SK-MEL-5 (cell line): ENCODE measurements around the gene NGB. TPM values are rescaled to one million over a fixed set of nuclear protein-coding genes. Genes with fewer than 3 reads are reported as not detected.

ENCODE experiments used
- DNase-seq: peaks from one replicate; pipeline ENCODE4 v3.0.0-alpha.2; 2016; ENCODE audit warnings: low read depth, low spot score
- in situ Hi-C: cut with HindIII; loops from 2 replicates; pipeline ENCODE4 v1.10.0; 2016; ENCODE audit warnings: low sequenced_read_pairs, high pct_unique_total_duplicates, low pct_unique_long_range_greater_than_20kb
- total RNA-seq: library from RNA; depleted of rRNA; stranded (reverse); fragments of >200 nt; shearing (Covaris generic); gene quantifications from 2 replicates; pipeline ENCODE4 v1.2.3, GENCODE V29; 2014

Gene NGB
- total RNA-seq, 1 experiment from 2014 or later, result not detected

DNA sequence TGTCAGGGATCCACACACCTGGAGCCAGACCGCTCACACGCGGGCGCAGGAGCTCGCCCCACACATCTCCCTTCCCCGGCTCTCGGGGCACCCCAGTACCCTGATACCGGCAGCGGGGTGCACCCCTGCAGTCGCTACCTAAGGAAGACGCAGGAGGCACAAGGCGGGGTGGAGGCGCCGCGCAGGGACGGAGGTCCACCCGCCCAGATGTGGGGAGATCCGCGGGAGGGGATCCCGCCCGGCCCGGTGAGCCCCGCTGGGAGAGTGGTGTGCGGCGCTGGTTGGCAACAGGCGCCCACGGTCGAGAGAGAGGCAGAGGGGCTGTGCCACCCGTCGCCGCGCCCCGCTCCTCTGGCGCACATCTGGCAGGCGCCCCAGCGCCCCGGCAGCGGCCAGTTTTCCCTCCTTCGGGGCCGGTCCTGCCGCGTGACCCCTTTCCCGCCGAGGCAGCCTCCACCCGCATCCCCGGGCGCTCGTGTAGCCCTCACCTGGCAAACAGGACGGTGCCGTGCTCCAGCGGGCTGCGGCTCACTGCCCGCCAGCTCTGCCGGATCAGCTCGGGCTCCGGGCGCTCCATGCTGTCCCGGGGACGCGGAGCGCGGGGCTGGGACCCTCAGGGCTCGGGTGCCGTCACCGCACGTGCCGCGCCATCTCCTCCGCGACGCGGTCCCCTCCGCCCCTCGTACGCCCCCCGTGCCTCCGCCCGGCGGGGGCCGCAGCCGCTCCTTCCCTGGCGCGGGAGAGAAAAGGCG is 469 bp downstream of the NGB start:
- in situ Hi-C loops, result no loop called here
- DNase-seq, result no peak

DNA sequence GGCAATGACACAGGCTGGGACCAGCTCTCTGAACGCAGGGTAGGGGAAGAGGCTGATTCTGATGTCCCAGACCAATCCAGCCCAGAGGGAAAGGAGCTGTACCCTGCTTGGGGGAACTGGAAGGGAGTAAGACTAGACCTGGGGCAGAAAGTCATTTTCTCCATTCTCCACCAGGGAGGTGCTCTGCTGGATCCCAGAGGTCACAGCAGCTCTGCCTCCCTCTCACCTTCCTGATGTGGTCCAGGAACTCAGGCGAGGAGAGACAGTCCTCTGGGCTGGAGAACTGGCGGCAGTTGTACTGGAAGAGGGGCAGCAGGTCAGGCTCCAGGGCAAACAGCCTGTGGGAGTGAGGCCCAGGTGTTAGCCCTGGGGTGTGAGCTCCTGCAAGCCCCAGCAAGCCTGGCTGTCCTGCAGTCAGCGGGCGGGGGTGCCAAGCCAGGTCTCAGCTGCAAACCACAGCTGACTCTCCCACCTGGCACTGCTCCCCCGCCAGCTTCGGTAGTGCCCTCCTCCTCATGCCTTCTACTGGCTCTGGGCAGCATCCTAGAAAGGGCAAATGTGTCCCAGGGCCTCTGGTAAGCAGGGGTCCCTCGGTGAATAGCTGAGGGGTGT is 1.9 kb downstream of the NGB start:
- in situ Hi-C loops, result no loop called here
- DNase-seq, result no peak

DNA sequence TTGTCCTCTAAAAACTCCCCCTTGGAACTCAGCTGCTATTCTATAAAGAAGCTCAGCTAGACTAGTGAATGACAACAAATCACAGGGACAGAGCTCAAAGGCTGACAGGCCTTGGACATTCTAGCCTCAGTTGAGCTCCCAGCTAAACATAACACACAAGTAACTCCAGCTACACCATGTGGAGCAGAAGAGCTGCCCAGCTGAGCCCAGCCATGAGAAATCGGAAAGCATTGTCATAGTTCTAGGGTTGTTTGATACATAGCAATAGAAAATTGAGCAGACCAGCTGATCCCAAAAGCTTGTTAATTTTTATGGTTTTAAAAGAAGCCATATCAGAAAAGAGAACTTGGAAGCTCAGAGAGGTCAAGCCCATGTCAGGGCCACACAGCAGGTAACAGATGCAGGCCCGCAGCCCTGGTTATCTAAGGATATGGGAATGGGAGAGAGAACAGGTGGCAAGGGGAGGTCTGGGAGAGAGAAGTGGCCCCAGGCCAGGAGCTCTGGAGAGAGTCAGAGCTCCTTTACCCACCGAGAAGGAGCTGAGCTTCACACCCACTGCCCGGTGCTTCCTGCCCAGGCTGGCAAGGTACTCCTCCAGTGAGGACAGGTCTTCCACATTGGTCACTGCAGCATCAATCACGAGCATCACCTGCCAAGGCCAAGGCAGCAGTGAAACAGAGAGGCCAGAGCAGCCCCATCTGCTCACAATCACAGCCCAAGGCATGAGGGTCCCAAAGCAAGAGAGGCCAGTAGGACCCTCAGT is 2.9 kb downstream of the NGB start:
- DNase-seq, result no peak
- in situ Hi-C loops, result no loop called here

DNA sequence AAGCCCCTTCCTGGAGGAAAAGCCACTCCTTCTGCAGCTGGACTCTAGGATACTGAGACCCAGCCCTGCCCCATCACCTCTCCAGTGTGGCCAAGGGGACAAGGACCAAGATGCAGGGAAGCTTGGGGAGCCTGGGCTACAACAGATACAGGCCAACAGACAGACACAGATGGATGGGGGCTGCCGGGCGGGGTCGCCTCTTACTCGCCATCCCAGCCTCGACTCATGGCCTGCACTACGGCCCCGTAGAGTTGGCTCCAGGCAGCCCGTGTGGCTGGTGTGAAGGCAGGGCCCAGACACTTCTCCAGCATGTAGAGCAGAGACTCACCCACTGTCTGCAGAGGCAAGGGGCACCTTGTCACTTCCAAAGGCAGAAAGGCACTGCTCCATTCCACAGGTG is 4.7 kb downstream of the NGB start:
- in situ Hi-C loops, result no loop called here
- no peak for DNase-seq

DNA sequence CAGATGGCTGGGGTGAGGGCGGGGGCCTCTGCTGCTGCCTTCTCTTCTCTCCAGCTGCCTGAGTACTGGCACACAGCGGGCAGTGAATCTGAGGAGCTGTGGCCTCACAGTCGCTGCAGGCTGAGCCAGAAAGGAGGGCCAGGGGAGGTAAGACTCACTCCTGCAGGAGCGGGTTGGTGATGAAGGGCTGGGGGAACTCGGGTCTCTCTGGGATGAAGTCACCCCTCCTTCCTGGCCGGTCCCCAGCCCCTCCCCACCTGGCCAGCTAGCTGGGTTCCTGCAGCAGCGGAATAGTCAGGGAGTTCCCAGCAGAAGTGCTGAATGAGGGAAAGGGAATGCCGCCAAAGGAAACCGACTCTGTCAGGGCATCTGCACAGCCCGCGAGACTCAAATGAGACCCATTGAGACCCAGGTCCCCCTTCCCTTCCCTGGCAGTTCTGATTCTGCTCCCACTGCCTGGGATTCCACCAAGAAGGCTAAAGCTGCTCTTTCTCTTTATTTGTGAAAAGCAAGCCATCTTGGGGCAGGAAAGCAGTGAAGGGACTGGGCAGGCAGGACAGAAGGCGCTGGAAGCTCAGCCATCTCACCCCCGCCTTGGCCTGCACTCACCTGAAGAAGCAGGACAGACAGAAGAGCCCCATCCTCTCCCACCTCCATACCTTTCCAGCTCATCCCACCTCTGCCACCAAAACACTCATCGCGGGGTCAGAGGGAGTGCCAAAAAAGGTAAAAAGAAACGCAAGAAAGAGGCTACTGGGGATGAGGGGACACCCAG is 5.3 kb downstream of the NGB start:
- DNase-seq, result no peak
- in situ Hi-C loops, result no loop called here

DNA sequence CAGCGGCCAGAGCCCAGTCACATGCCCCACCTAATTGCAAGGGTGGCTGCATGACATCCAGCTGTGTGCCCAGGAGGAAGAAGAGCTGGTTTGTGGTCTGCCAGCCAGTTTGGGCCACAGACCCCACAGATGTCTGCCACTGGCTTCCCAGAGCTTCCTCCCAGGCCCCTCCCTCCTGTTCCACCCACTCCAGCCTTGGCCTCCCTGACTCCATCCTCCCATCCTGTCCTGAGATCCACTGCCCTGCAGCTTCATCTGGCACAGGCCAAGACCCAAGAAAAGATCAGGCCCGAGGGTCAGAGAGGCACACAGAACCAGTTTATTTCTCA is 5.9 kb downstream of the NGB start:
- no peak for DNase-seq
- in situ Hi-C loops, result no loop called here

DNA sequence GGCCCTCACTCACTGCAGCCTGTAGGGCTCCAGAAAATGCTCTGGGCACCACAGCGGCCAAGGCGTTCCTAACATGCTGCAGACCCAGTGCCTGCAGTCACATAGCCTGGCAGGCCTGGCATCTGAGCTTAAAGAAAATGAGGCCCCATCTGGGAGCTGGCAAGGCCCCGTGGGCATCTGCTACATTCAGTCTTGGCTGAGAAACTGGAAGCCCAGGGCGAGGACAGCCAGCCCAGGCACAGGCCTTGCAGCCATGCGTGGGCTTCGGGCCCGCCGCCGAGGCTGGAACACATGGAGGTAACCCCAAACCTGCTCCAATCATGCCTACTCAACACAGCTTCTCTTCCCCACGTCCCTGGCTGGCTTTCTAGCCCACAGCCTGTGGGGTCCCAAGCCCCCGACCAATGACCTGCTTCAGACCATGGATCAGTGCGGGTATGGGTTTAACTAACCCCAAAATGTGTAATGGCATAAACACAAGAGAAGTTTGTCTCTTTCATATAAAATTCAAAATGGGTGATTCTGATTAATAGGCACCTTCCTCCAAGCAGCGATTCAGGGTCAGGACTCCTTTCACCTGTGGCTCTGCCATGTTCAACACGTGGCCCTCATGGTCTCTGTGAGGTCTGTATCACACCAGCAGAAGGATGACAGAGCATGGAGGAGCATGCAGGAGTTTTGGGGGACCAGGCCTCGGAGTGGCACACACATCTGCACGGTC is 6.4 kb downstream of the NGB start:
- DNase-seq, result no peak
- in situ Hi-C loops, result no loop called here

DNA sequence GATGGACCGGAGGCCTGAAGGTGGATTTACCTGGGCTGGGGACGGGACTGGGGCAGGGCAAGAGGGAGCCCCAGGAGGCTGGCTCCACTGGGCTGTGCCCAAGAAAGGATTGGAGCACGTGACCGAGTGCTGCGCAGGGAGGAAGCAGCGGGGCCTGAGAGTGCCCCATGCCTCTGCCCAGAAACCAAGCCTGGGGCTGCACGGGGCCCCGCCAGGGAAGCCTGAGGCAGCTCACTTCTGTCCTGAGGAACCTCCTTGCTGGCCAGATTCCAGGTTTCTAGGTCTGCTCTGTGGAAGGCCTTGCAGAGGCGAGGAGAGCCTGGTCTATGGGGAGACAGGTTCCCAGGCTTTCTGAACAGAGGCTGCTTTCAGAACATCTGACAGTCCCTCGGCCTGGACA is 10.4 kb downstream of the NGB start:
- in situ Hi-C loops, result no loop called here

DNA sequence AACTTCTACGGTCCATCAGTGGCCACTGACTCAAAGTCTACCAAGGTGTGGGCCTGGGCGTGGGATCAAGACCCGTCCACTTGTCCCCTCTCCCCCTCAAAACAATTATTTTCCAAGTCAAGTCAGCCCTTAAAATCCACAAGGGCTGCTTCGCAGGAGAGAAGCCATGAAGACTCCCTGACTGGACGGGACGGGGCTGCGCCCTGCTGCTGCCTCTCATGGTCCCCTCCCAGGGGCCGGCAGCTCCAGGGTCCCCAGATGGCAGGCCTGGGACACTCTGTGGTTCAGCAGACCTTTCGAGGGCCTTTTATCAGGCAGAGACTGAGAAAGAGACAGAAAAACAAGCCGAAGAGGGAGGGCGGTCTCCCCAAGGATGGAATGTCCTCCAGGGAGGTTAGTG is 10.8 kb downstream of the NGB start:
- in situ Hi-C loops, result no loop called here
- no peak for DNase-seq

More for the DNA sequence above, 10.4 kb downstream of the NGB start:
- DNase-seq, result no peak

DNA sequence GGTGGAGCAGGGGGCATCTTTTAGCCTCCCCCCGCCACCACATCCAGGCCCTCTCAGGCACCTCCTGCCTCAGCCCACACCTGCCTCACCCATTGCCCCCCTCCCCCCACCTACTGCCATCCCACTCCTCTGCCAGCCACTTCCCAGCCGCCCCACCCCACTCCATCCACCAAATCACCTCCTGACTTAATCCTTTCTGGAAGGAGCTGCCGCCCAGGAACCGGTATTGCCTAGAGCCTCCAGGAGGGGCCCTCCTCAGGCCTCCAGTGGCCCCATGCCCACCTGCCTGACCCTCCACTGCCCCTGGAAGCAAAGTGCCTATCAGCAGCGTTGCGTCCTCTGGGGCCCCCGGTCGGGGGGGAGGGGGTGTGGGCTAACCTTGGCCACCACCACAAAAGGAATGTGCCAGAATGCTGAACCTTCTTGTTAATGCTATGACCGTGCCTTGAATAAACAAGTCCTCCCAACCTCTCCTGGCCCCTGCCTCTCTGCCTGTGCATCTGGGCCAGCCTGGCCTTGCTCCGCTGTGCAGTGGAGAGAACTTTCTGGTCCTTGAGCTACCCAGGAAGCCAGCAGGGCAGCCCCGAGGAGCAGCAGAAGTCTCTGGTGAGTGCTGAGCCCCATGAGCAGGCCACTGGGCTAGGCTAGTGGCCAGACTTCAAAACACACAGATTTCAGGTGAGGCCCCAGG is 11.8 kb downstream of the NGB start:
- DNase-seq, result no peak
- in situ Hi-C loops, result no loop called here

DNA sequence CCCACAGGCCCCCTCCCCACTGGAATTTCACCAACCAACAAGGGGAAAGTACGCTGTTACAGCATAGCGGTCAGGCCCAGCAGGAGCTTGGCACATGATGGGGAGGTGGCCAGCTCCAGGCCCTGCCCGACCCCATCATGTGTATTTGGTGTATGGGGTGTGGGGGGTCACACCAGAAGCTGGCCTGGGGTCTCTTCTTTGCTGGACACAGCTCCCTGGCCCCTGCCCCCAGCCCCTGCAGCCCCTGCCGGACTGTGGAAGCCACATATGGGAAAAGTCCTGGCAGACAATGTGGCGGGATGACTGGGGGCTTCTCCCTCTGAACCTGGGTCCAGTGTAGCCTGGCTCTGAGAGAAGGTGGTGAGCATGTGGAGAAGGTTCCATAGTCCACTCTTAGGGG is 12.4 kb downstream of the NGB start:
- no peak for DNase-seq
- in situ Hi-C loops, result no loop called here

DNA sequence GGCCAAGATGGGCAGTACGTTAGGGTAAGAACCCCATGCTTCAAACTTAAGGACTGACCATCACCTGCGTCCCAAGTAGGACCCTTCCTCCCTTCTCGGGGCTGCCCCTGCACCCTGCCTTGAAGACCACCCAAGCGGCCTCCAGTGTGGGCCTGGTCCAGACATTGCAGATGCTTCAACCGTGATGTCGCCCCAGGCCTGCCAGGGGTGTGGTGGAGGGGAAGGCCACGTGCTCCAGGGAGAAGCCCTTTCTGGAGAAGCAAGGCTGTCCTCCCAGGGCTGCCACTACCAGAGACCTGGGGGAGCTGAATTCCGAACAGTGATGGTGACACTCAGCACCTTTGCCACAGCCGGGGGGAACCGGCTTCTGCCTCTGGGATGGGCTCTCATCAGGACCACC is 13.3 kb downstream of the NGB start:
- DNase-seq, result no peak
- in situ Hi-C loops, result no loop called here

DNA sequence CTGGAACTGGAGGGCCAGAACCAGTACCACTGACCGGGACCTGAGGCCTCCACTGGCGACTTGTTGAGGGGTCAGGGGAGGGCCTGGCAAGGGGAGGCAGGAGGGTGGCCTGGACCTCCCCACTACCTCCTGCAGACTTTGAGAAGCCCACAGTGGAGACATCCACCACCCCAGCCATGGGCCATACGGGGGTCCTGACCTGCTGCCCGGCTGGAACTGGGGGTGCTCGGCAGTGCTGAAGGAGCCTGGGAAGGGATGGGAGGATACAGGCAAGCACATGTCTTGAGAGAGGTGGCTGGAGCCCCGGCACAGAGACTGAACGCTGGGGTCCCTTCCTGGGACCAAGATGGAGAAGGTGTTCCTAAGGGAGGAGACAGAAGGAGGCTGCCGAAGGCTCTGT is 14.3 kb downstream of the NGB start:
- DNase-seq, result no peak
- in situ Hi-C loops, result no loop called here

DNA sequence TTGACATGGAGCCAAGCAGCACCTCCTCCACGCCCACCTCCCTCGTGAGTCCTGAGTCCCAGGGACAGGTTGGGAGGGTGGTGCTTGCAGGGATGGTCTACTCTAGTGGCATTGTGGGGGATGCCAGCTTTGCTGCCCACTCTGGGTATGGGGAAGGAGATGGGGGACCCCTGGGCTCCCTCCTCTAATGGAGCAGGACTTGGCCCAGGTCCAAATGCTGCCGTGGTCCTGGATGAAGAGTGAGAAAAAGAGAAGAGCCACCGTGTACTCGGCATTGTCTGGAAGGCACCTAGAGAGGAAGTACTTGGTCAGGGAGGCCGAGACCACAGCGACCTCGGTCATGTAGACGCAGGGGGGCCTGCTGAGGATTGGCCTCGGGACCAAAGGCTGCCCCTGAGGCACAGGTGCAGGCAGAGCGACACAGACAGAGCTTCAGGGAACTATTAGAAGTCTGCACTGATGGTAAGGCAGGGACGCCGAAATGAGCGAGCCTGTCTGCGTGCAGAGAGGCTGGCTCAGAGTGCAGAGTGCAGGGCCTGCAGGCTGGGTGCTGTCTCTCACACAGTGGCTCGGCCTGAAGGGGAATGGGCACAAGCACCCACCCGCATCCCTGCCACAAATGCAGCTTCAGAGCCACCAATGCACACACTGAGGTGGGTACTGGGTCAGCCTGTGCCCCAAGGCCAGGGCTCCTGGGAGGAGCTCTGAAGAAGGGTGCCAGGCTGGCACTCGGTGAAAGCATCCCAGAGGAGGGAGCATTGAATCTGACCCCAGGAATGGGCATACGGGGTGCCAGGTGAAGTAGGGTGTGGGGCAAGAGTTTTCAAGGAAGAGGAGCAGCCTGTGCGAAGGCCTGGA is 17.4 kb downstream of the NGB start:
- DNase-seq, result no peak
- in situ Hi-C loops, result no loop called here

DNA sequence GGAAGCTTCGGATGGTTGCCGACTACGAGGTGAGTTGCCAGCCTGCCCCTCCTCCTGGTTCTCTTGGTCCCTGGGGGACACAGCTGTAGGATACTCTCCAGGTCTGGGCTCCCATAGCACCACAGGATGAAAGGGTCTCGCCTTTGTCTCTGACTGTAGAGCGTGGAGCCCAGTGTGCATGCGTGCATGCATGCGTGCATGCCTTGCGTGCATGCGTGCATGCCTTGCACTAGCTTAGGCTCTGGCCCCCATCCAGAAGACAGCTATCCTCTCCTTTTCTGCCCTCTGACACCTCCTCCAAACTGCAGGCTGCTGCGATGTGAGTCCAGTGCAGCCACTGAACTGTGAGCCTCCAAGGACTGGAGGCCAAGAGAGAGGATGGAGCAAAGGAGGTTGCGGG is 19.1 kb downstream of the NGB start:
- no peak for DNase-seq
- in situ Hi-C loops, result no loop called here

DNA sequence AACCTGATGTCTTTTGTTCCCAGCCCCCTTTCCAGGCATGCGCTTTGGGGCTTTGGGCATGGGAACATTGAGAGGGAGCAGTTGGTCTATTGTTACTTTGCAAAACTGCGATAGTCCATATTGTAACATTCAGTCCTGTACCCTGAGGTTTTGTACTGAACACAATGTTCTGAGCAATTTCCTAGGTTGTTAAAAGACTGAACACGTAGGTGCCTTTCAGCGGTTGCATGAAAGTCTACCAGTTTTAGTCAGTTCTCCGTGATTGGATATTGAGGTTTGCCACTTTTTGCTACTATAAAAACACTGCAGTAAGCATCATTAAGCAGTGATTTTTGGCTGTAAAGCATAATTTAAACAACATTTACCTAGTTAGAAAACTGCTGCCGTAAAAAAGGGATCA is 20.1 kb downstream of the NGB start:
- in situ Hi-C loops, result no loop called here
- no peak for DNase-seq
